Endothelial cell of umbilical vein (primary cell): Measurements from ENCODE around the gene NCAN. TPM values are rescaled to one million over a fixed set of nuclear protein-coding genes. Genes with fewer than 3 reads are reported as not detected.

Experiments used
- BruUV-seq: library from RNA; stranded (reverse); fragments of 400-500 nt; replicated peaks from 2 replicates; lab custom pipeline; 2021; lab: Mats Ljungman, UMichigan
- CTCF ChIA-PET: fragments of 300-600, 350-600 bp; sonication (Branson Sonifier 250); formaldehyde crosslinking; loops from one replicate; lab custom pipeline; 2021; ENCODE audit warnings: antibody characterized with exemption, inconsistent platforms; lab: Charles Lee
- POLR2A ChIA-PET: fragments of 300-600, 350-600 bp; sonication (Branson Sonifier 250); formaldehyde crosslinking; loops from one replicate; lab custom pipeline; 2021; ENCODE audit warnings: antibody characterized with exemption, inconsistent platforms; lab: Charles Lee
- DNase-seq: peaks from one replicate; pipeline ENCODE4 v3.0.0-alpha.2; 2011; ENCODE audit warnings: low read depth, low spot score
- FAIRE-seq: peaks from 2 replicates; lab custom pipeline; 2011; peaks lifted over from hg19 to GRCh38; lab: Jason Lieb, UNC
- H2AFZ ChIP-seq: 2 replicates; pipeline ENCODE4 v1.6.0; 2012; ENCODE audit warnings: low read depth, low read length, control low read depth, inconsistent platforms
- H3K27ac ChIP-seq: 2 replicates; pipeline ENCODE4 v1.5.1; 2011; ENCODE audit warnings: low read depth, mild to moderate bottlenecking, control low read depth, low read length, moderate library complexity; ENCODE audit not compliant: insufficient read depth
- H3K27me3 ChIP-seq, 2 experiments: 2 replicates each; pipeline versions ENCODE4 v1.6.0 to v1.6.1; 2011; ENCODE audit warnings: low read length in 2 of 2, mixed read lengths in 1 of 2; ENCODE audit not compliant: control insufficient read depth in 2 of 2, insufficient read depth in 2 of 2
- H3K36me3 ChIP-seq, 2 experiments: 2 replicates in 1 of 2; 3 replicates in 1 of 2; pipeline ENCODE4 v1.5.1; 2011; ENCODE audit warnings: low read length in 2 of 2, mild to moderate bottlenecking in 1 of 2, moderate library complexity in 1 of 2; ENCODE audit not compliant: control insufficient read depth in 2 of 2, insufficient read depth in 2 of 2; ENCODE audit errors: extremely low read depth in 1 of 2
- H3K4me1 ChIP-seq: 3 replicates; pipeline ENCODE4 v1.5.1; 2011; ENCODE audit warnings: mild to moderate bottlenecking, low read length; ENCODE audit not compliant: control insufficient read depth, insufficient read depth; ENCODE audit errors: extremely low read depth
- H3K4me2 ChIP-seq: 2 replicates; pipeline ENCODE4 v1.6.1; 2011; ENCODE audit warnings: low read length, control low read depth, mixed read lengths; ENCODE audit not compliant: insufficient read depth
- H3K4me3 ChIP-seq, 3 experiments: fragments of 200-600 bp in 1 of 3; sonication (generic), shearing (Covaris generic) in 1 of 3; replicated peaks in 1 of 3; 2 replicates each; pipeline ENCODE4 v1.5.1; 2011 to 2016; ENCODE audit warnings: control low read depth in 3 of 3, low read length in 3 of 3, mild to moderate bottlenecking in 2 of 3, inconsistent platforms in 1 of 3, low read depth in 1 of 3, moderate library complexity in 1 of 3; ENCODE audit not compliant: insufficient read depth in 1 of 3
- H3K79me2 ChIP-seq: 2 replicates; pipeline ENCODE4 v1.6.0; 2012; ENCODE audit warnings: low read length, inconsistent platforms; ENCODE audit not compliant: control insufficient read depth, insufficient read depth
- H3K9ac ChIP-seq: replicated peaks from 2 replicates; pipeline ENCODE3; 2011; ENCODE audit warnings: low read length, control low read depth; ENCODE audit not compliant: insufficient read depth; ENCODE audit errors: extremely low read depth
- H3K9me1 ChIP-seq: replicated peaks from 3 replicates; pipeline ENCODE4 v1.6.0; 2011; ENCODE audit warnings: mild to moderate bottlenecking, low read length; ENCODE audit not compliant: control insufficient read depth, insufficient read depth; ENCODE audit errors: extremely low read depth
- H3K9me3 ChIP-seq: replicated peaks from 2 replicates; pipeline ENCODE4 v1.5.1; 2012; ENCODE audit warnings: low read length, inconsistent platforms; ENCODE audit not compliant: control insufficient read depth, insufficient read depth
- H4K20me1 ChIP-seq: replicated peaks from 2 replicates; pipeline ENCODE3; 2011; ENCODE audit warnings: mild to moderate bottlenecking, low read length; ENCODE audit not compliant: control insufficient read depth, insufficient read depth; ENCODE audit errors: extremely low read depth
- CTCF ChIP-seq, 2 donors: IDR thresholded peaks; 1 replicate in 1 of 2; 2 replicates in 1 of 2; pipeline ENCODE4 v1.5.1; 2011; ENCODE audit warnings: low read length in 2 of 2, mild to moderate bottlenecking in 2 of 2, moderate library complexity in 2 of 2, control low read depth in 1 of 2, inconsistent platforms in 1 of 2, low read depth in 1 of 2; ENCODE audit not compliant: insufficient read depth in 1 of 2; ENCODE audit errors: extremely low read depth in 1 of 2
- EZH2 ChIP-seq: IDR thresholded peaks from 2 replicates; pipeline ENCODE4 v1.6.1; 2012; ENCODE audit warnings: borderline replicate concordance, low read depth, mild to moderate bottlenecking, moderate library complexity, low read length, inconsistent platforms; ENCODE audit not compliant: severe bottlenecking
- FOS ChIP-seq: IDR thresholded peaks from 2 replicates; pipeline ENCODE4 v1.6.1; 2011; ENCODE audit warnings: mild to moderate bottlenecking, low read length, moderate library complexity, borderline replicate concordance; ENCODE audit not compliant: insufficient read depth
- GATA2 ChIP-seq: IDR thresholded peaks from 2 replicates; pipeline ENCODE4 v1.7.0; 2011; ENCODE audit warnings: low read depth, mild to moderate bottlenecking, moderate library complexity, mixed read lengths, low read length; ENCODE audit not compliant: insufficient read length, insufficient read depth
- JUN ChIP-seq: IDR thresholded peaks from 2 replicates; pipeline ENCODE4 v1.6.1; 2011; ENCODE audit warnings: borderline replicate concordance, low read depth; ENCODE audit not compliant: insufficient read length, insufficient read depth
- MAX ChIP-seq: IDR thresholded peaks from 2 replicates; pipeline ENCODE4 v1.6.1; 2011; ENCODE audit not compliant: insufficient read depth, insufficient read length
- MYC ChIP-seq: IDR thresholded peaks from one replicate; pipeline ENCODE4 v1.6.1; 2011; ENCODE audit warnings: mild to moderate bottlenecking, low read depth, low read length
- POLR2A ChIP-seq: IDR thresholded peaks from 2 replicates; pipeline ENCODE4 v1.6.1; 2012; ENCODE audit warnings: low read depth, mild to moderate bottlenecking, control low read depth, low read length
- POLR2AphosphoS5 ChIP-seq: IDR thresholded peaks from 2 replicates; pipeline ENCODE4 v1.6.1; 2012; ENCODE audit warnings: low read depth, mild to moderate bottlenecking, control low read depth, low read length, moderate library complexity; ENCODE audit not compliant: insufficient read depth
- dilution Hi-C: fragments of 300-500 bp; cut with MboI; formaldehyde crosslinking; loops from one replicate; pipeline ENCODE4 v1.15.0; 2019; ENCODE audit warnings: low sequenced_read_pairs; ENCODE audit not compliant: extremely low pct_ligation_motif_present
- intact Hi-C: fragments of 100-400 bp; cut with micrococcal nuclease; formaldehyde crosslinking; loops from one replicate; pipeline ENCODE4 v1.10.0; 2022
- polyA plus RNA-seq, 4 experiments: library from polyadenylated mRNA; depleted of rRNA in 3 of 4; stranded (reverse) in 3 of 4; unstranded in 1 of 4; fragments of >200 nt; gene quantifications; 2 replicates each; pipeline versions ENCODE4 v1.2.1 to v1.2.3, GENCODE V29; 2011 to 2012; ENCODE audit warnings: missing spikeins in 1 of 4
- total RNA-seq: library from RNA; stranded (reverse); gene quantifications from 2 replicates; pipeline ENCODE4 v1.2.3, GENCODE V29; 2021

NCAN gene
- total and polyA plus RNA-seq, 2 donors (not counting 3 experiments of a cell fraction or from before 2014, with no cell fraction given) = not detected

- Histone ChIP-seq H4K20me1 (no peaks in the 10 kb centered on the region), H3K9me3 (no peaks in the 10 kb centered on the region), H3K36me3 (peaks cover 8 to 24% of the 10 kb centered on the region in 2 experiments), H3K4me1 (no peaks in the 10 kb centered on the region), H3K79me2 (no peaks in the 10 kb centered on the region), H3K9me1 (no peaks in the 10 kb centered on the region), H3K4me2 (no peak overlapping the region), H3K27ac (no peak overlapping the region), H3K9ac (no peak overlapping the region), H2AFZ (no peak overlapping the region), H3K4me3 (no peak overlapping the region), H3K27me3 (no peaks in the 10 kb centered on the region)
- BruUV-seq = no TSS peak
- dilution Hi-C loops = no loop called here
- POLR2A ChIA-PET = no interaction called here
- TF ChIP-seq MAX (no peak), CTCF (IDR thresholded peaks at IDR 0.05; ENCODE audit: extremely low read depth in 1 of 2, insufficient read depth in 1 of 2, low read depth in 1 of 2, low read length in 2 of 2) (no peak), POLR2AphosphoS5 (no peak), FOS (no peak), JUN (no peak), GATA2 (no peak), EZH2 (no peak), POLR2A (no peak), MYC (no peak)
- CTCF ChIA-PET = no interaction called here
- no peak for DNase-seq
- FAIRE-seq = no peak
- intact Hi-C loops = no loop called here
Measured at GRCh38 chr19:19297759-19298158, 86.0 kb downstream of the NCAN start.
